Measurements from ENCODE around the gene ENO4.

Gene ENO4

GRCh38 chr10:116831790-116832189 is 17.5 kb upstream of the ENO4 start:
- H3K36me3 ChIP-seq (ENCODE audit: low read length): no peaks in the 10 kb centered on the region
- no peaks in the 10 kb centered on the region for H3F3A ChIP-seq (ENCODE audit: insufficient read depth)
- no peaks in the 10 kb centered on the region for H3K27me3 ChIP-seq (ENCODE audit: low read length)
- no peak overlapping the region for H3K4me3 ChIP-seq (ENCODE audit: insufficient read depth, low read length, poor library complexity, severe bottlenecking)
- no peaks in the 10 kb centered on the region for H4K20me1 ChIP-seq (ENCODE audit: low read depth, low read length)
- H3K27ac ChIP-seq (ENCODE audit: low read depth, low read length): no peak overlapping the region
- H3K9me2 ChIP-seq (replicated peaks; ENCODE audit: insufficient read depth, low read length): no peaks in the 10 kb centered on the region
- H2AFZ ChIP-seq (ENCODE audit: low read depth, low read length, severe bottlenecking): no peak overlapping the region
- no peak overlapping the region for H3K9ac ChIP-seq (ENCODE audit: low read length)
- no peaks in the 10 kb centered on the region for H3K79me2 ChIP-seq (ENCODE audit: insufficient read depth, low read length)
- H3K9me3 ChIP-seq (ENCODE audit: insufficient read depth, low read length): no peaks in the 10 kb centered on the region
- no peak for TF ChIP-seq CTCF (IDR thresholded peaks at IDR 0.05; ENCODE audit: insufficient read depth, low read length, poor library complexity, severe bottlenecking)
- TF ChIP-seq EZH2phosphoT487 (conservative IDR thresholded peaks at IDR 0.05; ENCODE audit: low read length): no peak
- H3K4me2 ChIP-seq (ENCODE audit: low read depth, low read length, poor library complexity, severe bottlenecking): no peak overlapping the region

- no peak for TF ChIP-seq CTCF (IDR thresholded peaks at IDR 0.05; ENCODE audit: insufficient read depth, low read length, poor library complexity, severe bottlenecking)
- TF ChIP-seq EZH2phosphoT487 (conservative IDR thresholded peaks at IDR 0.05; ENCODE audit: low read length): no peak
- Histone ChIP-seq H4K20me1 (ENCODE audit: low read depth, low read length) (no peaks in the 10 kb centered on the region), H3K4me2 (ENCODE audit: low read depth, low read length, poor library complexity, severe bottlenecking) (no peak overlapping the region), H3K9me2 (replicated peaks; ENCODE audit: insufficient read depth, low read length) (no peaks in the 10 kb centered on the region), H3K79me2 (ENCODE audit: insufficient read depth, low read length) (no peaks in the 10 kb centered on the region), H3K27ac (ENCODE audit: low read depth, low read length) (no peak overlapping the region), H3K36me3 (ENCODE audit: low read length) (no peaks in the 10 kb centered on the region), H2AFZ (ENCODE audit: low read depth, low read length, severe bottlenecking) (no peak overlapping the region), H3K27me3 (ENCODE audit: low read length) (no peaks in the 10 kb centered on the region), H3F3A (ENCODE audit: insufficient read depth) (no peaks in the 10 kb centered on the region), H3K9ac (ENCODE audit: low read length) (no peak overlapping the region), H3K9me3 (ENCODE audit: insufficient read depth, low read length) (no peaks in the 10 kb centered on the region), H3K4me3 (ENCODE audit: insufficient read depth, low read length, poor library complexity, severe bottlenecking) (no peak overlapping the region)
Measured at GRCh38 chr10:116833986-116834985, 15.0 kb upstream of the ENO4 start.

- Histone ChIP-seq H4K20me1 (ENCODE audit: low read depth, low read length) (no peaks in the 10 kb centered on the region), H2AFZ (ENCODE audit: low read depth, low read length, severe bottlenecking) (no peak overlapping the region), H3K9me2 (replicated peaks; ENCODE audit: insufficient read depth, low read length) (no peaks in the 10 kb centered on the region), H3K27ac (ENCODE audit: low read depth, low read length) (no peak overlapping the region), H3K9me3 (ENCODE audit: insufficient read depth, low read length) (no peaks in the 10 kb centered on the region), H3F3A (ENCODE audit: insufficient read depth) (no peaks in the 10 kb centered on the region), H3K27me3 (ENCODE audit: low read length) (no peaks in the 10 kb centered on the region), H3K36me3 (ENCODE audit: low read length) (no peaks in the 10 kb centered on the region), H3K9ac (ENCODE audit: low read length) (no peak overlapping the region), H3K4me2 (ENCODE audit: low read depth, low read length, poor library complexity, severe bottlenecking) (no peak overlapping the region), H3K79me2 (ENCODE audit: insufficient read depth, low read length) (no peaks in the 10 kb centered on the region), H3K4me3 (ENCODE audit: insufficient read depth, low read length, poor library complexity, severe bottlenecking) (no peak overlapping the region)
- no peak for TF ChIP-seq CTCF (IDR thresholded peaks at IDR 0.05; ENCODE audit: insufficient read depth, low read length, poor library complexity, severe bottlenecking)
- TF ChIP-seq EZH2phosphoT487 (conservative IDR thresholded peaks at IDR 0.05; ENCODE audit: low read length): no peak
Measured at GRCh38 chr10:116835658-116836057, 13.6 kb upstream of the ENO4 start.
